K562 (cell line): ENCODE measurements around the gene PITPNC1.

Experiments used
- HLTF ChIP-seq: fragments of 450-650 bp; IDR thresholded peaks from 2 replicates; pipeline ENCODE4 v1.6.1; 2016
- POLR2AphosphoS5 ChIP-seq: IDR thresholded peaks from 2 replicates; pipeline ENCODE4 v1.6.1; 2011; ENCODE audit warnings: mild to moderate bottlenecking, low read depth, low read length, moderate library complexity; ENCODE audit not compliant: control insufficient read depth, insufficient read depth
- ZNF212 ChIP-seq: fragments of 450-650 bp; formaldehyde crosslinking; IDR thresholded peaks from 2 replicates; pipeline ENCODE4 v1.4.0; 2020; ENCODE audit warnings: mild to moderate bottlenecking
- TF ChIP-seq, protein P1 (sequence below): sonication (generic); formaldehyde crosslinking; IDR thresholded peaks from 2 replicates; pipeline ENCODE4 v1.8.1; 2023; ENCODE audit warnings: mild to moderate bottlenecking, missing genetic modification reagents
- TF ChIP-seq, protein P2 (sequence below): fragments of 450-650 bp; formaldehyde crosslinking; IDR thresholded peaks from 2 replicates; pipeline ENCODE4 v1.4.0; 2020; ENCODE audit warnings: mild to moderate bottlenecking, mixed read lengths

DNA sequence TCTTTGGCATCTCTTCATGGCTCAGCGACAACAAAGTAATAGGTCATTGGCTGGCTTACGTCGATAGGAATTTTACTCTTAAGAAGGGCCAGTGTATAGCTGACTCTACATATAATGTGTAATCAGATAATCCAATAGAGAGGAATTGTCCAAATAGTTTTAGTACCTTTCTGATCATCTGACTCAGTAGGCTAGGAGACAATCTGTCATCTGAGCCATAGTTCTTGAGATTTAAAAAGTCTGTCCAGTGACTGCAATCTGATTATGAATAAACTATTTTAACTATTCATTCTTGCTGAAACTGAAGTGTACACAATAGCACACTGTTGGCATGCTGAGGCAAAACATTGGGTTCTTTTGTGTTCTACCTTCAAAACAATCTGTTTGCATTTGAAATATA is 319.3 kb downstream of the PITPNC1 start:
- TF ChIP-seq HLTF (no peak), POLR2AphosphoS5 (no peak), ZNF212 (CRISPR knock-in tag) (no peak)
- TF ChIP-seq, protein P1, sequence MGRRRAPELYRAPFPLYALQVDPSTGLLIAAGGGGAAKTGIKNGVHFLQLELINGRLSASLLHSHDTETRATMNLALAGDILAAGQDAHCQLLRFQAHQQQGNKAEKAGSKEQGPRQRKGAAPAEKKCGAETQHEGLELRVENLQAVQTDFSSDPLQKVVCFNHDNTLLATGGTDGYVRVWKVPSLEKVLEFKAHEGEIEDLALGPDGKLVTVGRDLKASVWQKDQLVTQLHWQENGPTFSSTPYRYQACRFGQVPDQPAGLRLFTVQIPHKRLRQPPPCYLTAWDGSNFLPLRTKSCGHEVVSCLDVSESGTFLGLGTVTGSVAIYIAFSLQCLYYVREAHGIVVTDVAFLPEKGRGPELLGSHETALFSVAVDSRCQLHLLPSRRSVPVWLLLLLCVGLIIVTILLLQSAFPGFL (CRISPR knock-in tag) = no peak
- TF ChIP-seq, protein P2, sequence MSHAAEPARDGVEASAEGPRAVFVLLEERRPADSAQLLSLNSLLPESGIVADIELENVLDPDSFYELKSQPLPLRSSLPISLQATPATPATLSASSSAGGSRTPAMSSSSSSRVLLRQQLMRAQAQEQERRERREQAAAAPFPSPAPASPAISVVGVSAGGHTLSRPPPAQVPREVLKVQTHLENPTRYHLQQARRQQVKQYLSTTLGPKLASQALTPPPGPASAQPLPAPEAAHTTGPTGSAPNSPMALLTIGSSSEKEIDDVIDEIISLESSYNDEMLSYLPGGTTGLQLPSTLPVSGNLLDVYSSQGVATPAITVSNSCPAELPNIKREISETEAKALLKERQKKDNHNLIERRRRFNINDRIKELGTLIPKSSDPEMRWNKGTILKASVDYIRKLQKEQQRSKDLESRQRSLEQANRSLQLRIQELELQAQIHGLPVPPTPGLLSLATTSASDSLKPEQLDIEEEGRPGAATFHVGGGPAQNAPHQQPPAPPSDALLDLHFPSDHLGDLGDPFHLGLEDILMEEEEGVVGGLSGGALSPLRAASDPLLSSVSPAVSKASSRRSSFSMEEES (CRISPR knock-in tag) = no peak
